ENCODE measurements around the gene PLEKHA7. TPM values are rescaled to one million over a fixed set of nuclear protein-coding genes. Genes with fewer than 3 reads are reported as not detected.

The PLEKHA7 gene
- total RNA-seq, 1 donor from 2014 or later, result 18.2 TPM

GRCh38 chr11:16759857-16760508, 254.2 kb downstream of the PLEKHA7 start:
- no peak for DNase-seq (ENCODE audit: low read depth, low spot score)
- H3K4me3 Mint-ChIP-seq, result no peak overlapping the region
- no peak overlapping the region for H3K27ac Mint-ChIP-seq (ENCODE audit: unreplicated experiment)
- TF ChIP-seq CTCF (conservative IDR thresholded peaks at IDR 0.05), result no peak
- peaks cover 12% of the 10 kb centered on the region for H3K36me3 Mint-ChIP-seq (ENCODE audit: low read depth)
- H3K27me3 Mint-ChIP-seq (ENCODE audit: low read depth), result no peaks in the 10 kb centered on the region
- H3K9me3 Mint-ChIP-seq, result no peaks in the 10 kb centered on the region
- no peaks in the 10 kb centered on the region for H3K4me1 Mint-ChIP-seq

DNA sequence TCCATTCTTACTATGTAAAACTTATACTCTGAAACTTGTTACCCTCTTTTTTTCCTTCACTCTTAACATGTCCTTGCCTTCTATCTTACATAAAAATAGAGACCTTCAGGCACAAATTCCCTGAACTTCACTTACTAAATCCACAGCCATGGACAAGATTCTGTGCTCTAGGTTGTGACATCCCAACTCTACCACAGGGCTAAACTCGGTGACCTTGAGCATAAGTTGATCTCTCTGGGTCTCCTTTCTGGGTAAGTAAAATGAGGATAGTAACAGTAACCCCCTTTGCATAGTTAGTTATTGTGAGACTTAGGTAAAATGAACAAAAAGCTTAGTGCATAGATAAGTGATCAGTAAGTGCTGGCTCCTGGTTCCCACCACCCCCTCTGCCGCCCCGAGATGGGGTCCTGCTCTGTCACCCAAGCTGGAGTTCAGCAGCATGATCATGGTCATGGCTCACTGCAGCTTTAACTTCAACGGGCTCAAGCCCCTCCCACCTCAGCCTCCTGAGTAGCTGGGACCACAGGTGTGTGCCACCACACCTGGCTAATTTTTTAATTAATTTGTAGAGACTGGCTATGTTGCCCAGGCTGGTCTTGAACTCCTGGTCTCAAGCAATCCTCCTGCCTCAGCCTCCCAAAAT, 255.7 kb downstream of the PLEKHA7 start:
- H3K27me3 Mint-ChIP-seq (ENCODE audit: low read depth), result no peaks in the 10 kb centered on the region
- H3K4me1 Mint-ChIP-seq, result no peaks in the 10 kb centered on the region
- H3K4me3 Mint-ChIP-seq, result no peak overlapping the region
- TF ChIP-seq CTCF (conservative IDR thresholded peaks at IDR 0.05), result no peak
- H3K27ac Mint-ChIP-seq (ENCODE audit: unreplicated experiment), result no peak overlapping the region
- DNase-seq (ENCODE audit: low read depth, low spot score), result no peak
- H3K36me3 Mint-ChIP-seq (ENCODE audit: low read depth), result peaks cover 19% of the 10 kb centered on the region
- H3K9me3 Mint-ChIP-seq, result no peaks in the 10 kb centered on the region

DNA sequence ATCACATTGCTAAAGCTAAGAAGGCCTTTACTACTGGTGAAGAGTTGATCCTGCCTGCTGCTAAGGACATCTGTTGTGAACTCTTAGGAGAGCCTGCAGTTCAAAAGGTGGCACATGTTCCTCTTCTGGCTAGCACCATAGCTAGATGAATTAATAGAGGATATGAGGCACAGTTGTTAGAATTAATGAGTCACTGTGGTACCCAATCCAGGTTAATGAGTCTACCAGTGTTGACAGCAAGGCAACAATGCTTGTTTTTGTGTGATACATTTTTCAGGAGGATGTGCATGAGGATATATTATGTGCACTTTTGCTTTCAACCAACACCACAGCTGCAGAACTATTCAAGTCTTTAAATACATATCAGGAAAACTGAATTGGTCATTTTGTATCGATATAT, 263.8 kb downstream of the PLEKHA7 start:
- Mint-ChIP-seq H3K4me1 (peaks cover 7% of the 10 kb centered on the region), H3K36me3 (ENCODE audit: low read depth) (peaks cover 33% of the 10 kb centered on the region), H3K27me3 (ENCODE audit: low read depth) (no peaks in the 10 kb centered on the region), H3K9me3 (no peaks in the 10 kb centered on the region), H3K4me3 (no peak overlapping the region), H3K27ac (ENCODE audit: unreplicated experiment) (no peak overlapping the region)
- DNase-seq (ENCODE audit: low read depth, low spot score), result no peak
- no peak for TF ChIP-seq CTCF (conservative IDR thresholded peaks at IDR 0.05)

GRCh38 chr11:16749666-16750065, 264.5 kb downstream of the PLEKHA7 start:
- no peaks in the 10 kb centered on the region for H3K9me3 Mint-ChIP-seq
- no peaks in the 10 kb centered on the region for H3K27me3 Mint-ChIP-seq (ENCODE audit: low read depth)
- H3K4me1 Mint-ChIP-seq, result peaks cover 8% of the 10 kb centered on the region
- no peak for DNase-seq (ENCODE audit: low read depth, low spot score)
- no peak overlapping the region for H3K27ac Mint-ChIP-seq (ENCODE audit: unreplicated experiment)
- no peak overlapping the region for H3K4me3 Mint-ChIP-seq
- TF ChIP-seq CTCF (conservative IDR thresholded peaks at IDR 0.05), result no peak
- peaks cover 32% of the 10 kb centered on the region for H3K36me3 Mint-ChIP-seq (ENCODE audit: low read depth)

- H3K9me3 Mint-ChIP-seq, result no peaks in the 10 kb centered on the region
- peaks cover 13% of the 10 kb centered on the region for H3K4me1 Mint-ChIP-seq
- no peak overlapping the region for H3K4me3 Mint-ChIP-seq
- no peak for DNase-seq (ENCODE audit: low read depth, low spot score)
- H3K27ac Mint-ChIP-seq (ENCODE audit: unreplicated experiment), result no peak overlapping the region
- H3K27me3 Mint-ChIP-seq (ENCODE audit: low read depth), result no peaks in the 10 kb centered on the region
- peaks cover 30% of the 10 kb centered on the region for H3K36me3 Mint-ChIP-seq (ENCODE audit: low read depth)
- no peak for TF ChIP-seq CTCF (conservative IDR thresholded peaks at IDR 0.05)
Observed at GRCh38 chr11:16749092-16749491, 265.1 kb downstream of the PLEKHA7 start.
